ENCODE results near the gene CYB5R3.

GRCh38 chr22:42584364-42584940 is 64.7 kb downstream of the CYB5R3 start:
- TF ChIP-seq CTCF (IDR thresholded peaks at IDR 0.05; ENCODE audit: extremely low read depth in 1 of 2, insufficient read depth in 1 of 2, low read depth in 1 of 2, low read length in 2 of 2) (no peak), MAX (IDR thresholded peaks at IDR 0.05; ENCODE audit: insufficient read depth, insufficient read length) (no peak)

Data from endothelial cell of umbilical vein (primary cell).